Trophoblast cell (in vitro differentiated cells and primary cell): ENCODE results near the gene PAPPA.

Source experiments
- DNase-seq, 2 donors: peaks; one replicate each; pipeline ENCODE4 v3.0.0-alpha.2; 2016
- H2AFZ ChIP-seq: 2 replicates; pipeline ENCODE4 v1.6.1; 2013; ENCODE audit warnings: low read length, moderate library complexity, mild to moderate bottlenecking; ENCODE audit not compliant: insufficient read depth, poor library complexity
- H2AK5ac ChIP-seq: 2 replicates; pipeline ENCODE4 v1.6.1; 2013; ENCODE audit warnings: mild to moderate bottlenecking, low read length
- H2BK120ac ChIP-seq: 2 replicates; pipeline ENCODE4 v1.6.1; 2013; ENCODE audit warnings: low read length, mild to moderate bottlenecking, moderate library complexity; ENCODE audit not compliant: insufficient read depth, poor library complexity
- H2BK12ac ChIP-seq: 2 replicates; pipeline ENCODE4 v1.6.1; 2013; ENCODE audit warnings: mild to moderate bottlenecking, low read length, moderate library complexity
- H2BK5ac ChIP-seq: 2 replicates; pipeline ENCODE4 v1.6.1; 2013; ENCODE audit warnings: low read length, low read depth, moderate library complexity, mild to moderate bottlenecking; ENCODE audit not compliant: poor library complexity
- H3K14ac ChIP-seq: 2 replicates; pipeline ENCODE4 v1.6.1; 2013; ENCODE audit warnings: mild to moderate bottlenecking, low read length
- H3K18ac ChIP-seq: 2 replicates; pipeline ENCODE4 v1.6.1; 2013; ENCODE audit warnings: mild to moderate bottlenecking, low read length
- H3K23ac ChIP-seq: 2 replicates; pipeline ENCODE4 v1.6.1; 2013; ENCODE audit warnings: low read length
- H3K27ac ChIP-seq: 2 replicates; pipeline ENCODE4 v1.5.1; 2013; ENCODE audit warnings: low read depth, mild to moderate bottlenecking, inconsistent platforms, low read length, moderate library complexity
- H3K27me3 ChIP-seq: 2 replicates; pipeline ENCODE4 v1.6.1; 2013; ENCODE audit warnings: inconsistent platforms, mild to moderate bottlenecking, low read length, moderate library complexity; ENCODE audit not compliant: insufficient read depth
- H3K36me3 ChIP-seq, 2 experiments: 1 replicate in 1 of 2; 2 replicates in 1 of 2; pipeline ENCODE4 v1.6.1; 2013; ENCODE audit warnings: low read length in 2 of 2, mild to moderate bottlenecking in 2 of 2, moderate library complexity in 1 of 2; ENCODE audit not compliant: insufficient read depth in 2 of 2, control insufficient read depth in 1 of 2
- H3K4ac ChIP-seq: 2 replicates; pipeline ENCODE4 v1.6.1; 2013; ENCODE audit warnings: low read depth, mild to moderate bottlenecking, low read length, moderate library complexity
- H3K4me1 ChIP-seq, 2 experiments: 1 replicate in 1 of 2; 2 replicates in 1 of 2; pipeline ENCODE4 v1.6.1; 2013; ENCODE audit warnings: low read length in 2 of 2, mild to moderate bottlenecking in 2 of 2, moderate library complexity in 1 of 2; ENCODE audit not compliant: insufficient read depth in 2 of 2, control insufficient read depth in 1 of 2
- H3K4me2 ChIP-seq: 2 replicates; pipeline ENCODE4 v1.6.1; 2013; ENCODE audit warnings: inconsistent platforms, mild to moderate bottlenecking, low read length, moderate library complexity
- H3K4me3 ChIP-seq: 2 replicates; pipeline ENCODE4 v1.5.1; 2013; ENCODE audit warnings: mild to moderate bottlenecking, low read depth, low read length, inconsistent platforms
- H3K79me1 ChIP-seq: one replicate; pipeline ENCODE4 v1.6.1; 2013; ENCODE audit warnings: low read length
- H3K79me2 ChIP-seq: 2 replicates; pipeline ENCODE4 v1.6.1; 2013; ENCODE audit warnings: low read length, mild to moderate bottlenecking; ENCODE audit not compliant: control insufficient read depth, insufficient read depth, poor library complexity
- H3K9ac ChIP-seq: 2 replicates; pipeline ENCODE4 v1.6.1; 2013; ENCODE audit warnings: mild to moderate bottlenecking, low read length
- H3K9me3 ChIP-seq: 2 replicates; pipeline ENCODE4 v1.6.1; 2013; ENCODE audit warnings: low read depth, mild to moderate bottlenecking, control low read depth, inconsistent platforms, low read length; ENCODE audit not compliant: insufficient read depth
- H4K12ac ChIP-seq: 2 replicates; pipeline ENCODE4 v1.6.1; 2013; ENCODE audit warnings: low read depth, mild to moderate bottlenecking, low read length, moderate library complexity
- H4K8ac ChIP-seq: 2 replicates; pipeline ENCODE4 v1.6.1; 2013; ENCODE audit warnings: low read depth, mild to moderate bottlenecking, low read length, moderate library complexity
- H4K91ac ChIP-seq: one replicate; pipeline ENCODE4 v1.6.1; 2013; ENCODE audit warnings: low read depth, mild to moderate bottlenecking, low read length, moderate library complexity
- WGBS: extraction: QIAGEN DNeasy Blood & Tissue Kit; methylation state at CpG from one replicate; pipeline ENCODE4 v1.1.7; 2013; ENCODE audit warnings: missing lambda C conversion rate; ENCODE audit not compliant: insufficient read length, insufficient coverage; ENCODE audit errors: extremely low coverage; 5-methylcytosine and 5-hydroxymethylcytosine counted together

The PAPPA gene

GRCh38 chr9:116379821-116380220 lies 226.2 kb downstream of the PAPPA start:
- Histone ChIP-seq H4K12ac (no peak overlapping the region), H3K79me1 (no peaks in the 10 kb centered on the region), H3K36me3 (peaks cover 0 to 2% of the 10 kb centered on the region in 2 experiments), H3K9me3 (no peaks in the 10 kb centered on the region), H3K79me2 (no peaks in the 10 kb centered on the region), H3K9ac (no peak overlapping the region), H2BK5ac (no peak overlapping the region), H4K91ac (no peak overlapping the region), H3K27ac (no peak overlapping the region), H3K23ac (no peak overlapping the region), H2AK5ac (no peak overlapping the region), H2BK12ac (no peak overlapping the region), H3K4me1 (peaks cover 4 to 7% of the 10 kb centered on the region in 2 experiments), H2BK120ac (no peak overlapping the region), H3K4me2 (no peak overlapping the region), H3K4ac (no peak overlapping the region), H2AFZ (no peak overlapping the region), H3K14ac (no peak overlapping the region), H3K18ac (no peak overlapping the region), H3K4me3 (no peak overlapping the region), H3K27me3 (no peaks in the 10 kb centered on the region), H4K8ac (no peak overlapping the region)
- WGBS: no CpG with 5 or more reads among the region's 2 CpGs
- no peak for DNase-seq

DNA sequence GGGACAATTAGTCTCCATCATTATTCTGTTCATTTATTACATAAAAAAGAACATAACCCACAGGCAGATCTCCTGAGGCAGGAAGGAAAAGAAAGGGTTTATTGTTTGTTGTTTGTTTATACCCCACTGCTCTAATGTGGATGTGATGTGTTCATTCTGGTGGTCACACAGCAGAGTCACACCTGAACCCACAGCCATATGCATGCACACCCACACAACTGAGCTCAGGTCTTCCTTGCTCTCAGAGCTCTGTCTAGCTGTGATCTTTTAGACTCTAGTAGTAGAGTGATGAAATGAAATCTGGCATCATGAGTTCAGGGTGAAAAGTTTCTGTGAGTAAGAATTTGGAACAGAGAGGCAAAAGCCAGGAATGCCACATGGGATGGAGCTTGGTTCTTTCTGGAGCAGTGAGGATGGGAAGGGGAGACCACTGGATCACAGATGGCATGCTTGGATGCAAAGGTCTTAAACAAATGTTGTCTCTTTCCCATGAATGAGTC lies 227.0 kb downstream of the PAPPA start:
- no peak overlapping the region for H3K18ac ChIP-seq
- no peak for DNase-seq
- H3K23ac ChIP-seq: no peak overlapping the region
- H3K9me3 ChIP-seq: no peaks in the 10 kb centered on the region
- H2BK12ac ChIP-seq: no peak overlapping the region
- H3K4ac ChIP-seq: no peak overlapping the region
- no peak overlapping the region for H3K9ac ChIP-seq
- H4K91ac ChIP-seq: no peak overlapping the region
- no peak overlapping the region for H4K12ac ChIP-seq
- peaks cover 4 to 7% of the 10 kb centered on the region in 2 experiments for H3K4me1 ChIP-seq
- no peak overlapping the region for H3K27ac ChIP-seq
- H2AFZ ChIP-seq: no peak overlapping the region
- H3K79me1 ChIP-seq: no peaks in the 10 kb centered on the region
- H3K79me2 ChIP-seq: no peaks in the 10 kb centered on the region
- no peak overlapping the region for H3K14ac ChIP-seq
- no peak overlapping the region for H2AK5ac ChIP-seq
- no peak overlapping the region for H2BK120ac ChIP-seq
- no peak overlapping the region for H2BK5ac ChIP-seq
- H3K4me3 ChIP-seq: no peak overlapping the region
- no peak overlapping the region for H3K4me2 ChIP-seq
- H3K27me3 ChIP-seq: no peaks in the 10 kb centered on the region
- H4K8ac ChIP-seq: no peak overlapping the region
- peaks cover 0 to 2% of the 10 kb centered on the region in 2 experiments for H3K36me3 ChIP-seq

GRCh38 chr9:116381350-116381749 lies 227.8 kb downstream of the PAPPA start:
- Histone ChIP-seq H3K79me2 (no peaks in the 10 kb centered on the region), H3K4me2 (no peak overlapping the region), H3K4me3 (no peak overlapping the region), H3K9ac (no peak overlapping the region), H4K12ac (no peak overlapping the region), H2AFZ (no peak overlapping the region), H4K91ac (no peak overlapping the region), H4K8ac (no peak overlapping the region), H3K14ac (no peak overlapping the region), H2BK5ac (no peak overlapping the region), H3K4ac (no peak overlapping the region), H3K27me3 (no peaks in the 10 kb centered on the region), H3K9me3 (no peaks in the 10 kb centered on the region), H3K23ac (no peak overlapping the region), H2BK120ac (no peak overlapping the region), H3K4me1 (peaks cover 4 to 7% of the 10 kb centered on the region in 2 experiments), H2BK12ac (no peak overlapping the region), H3K36me3 (peaks cover 0 to 2% of the 10 kb centered on the region in 2 experiments), H3K27ac (no peak overlapping the region), H2AK5ac (no peak overlapping the region), H3K18ac (no peak overlapping the region), H3K79me1 (no peaks in the 10 kb centered on the region)
- no CpG with 5 or more reads among the region's 2 CpGs for WGBS
- no peak for DNase-seq

DNA sequence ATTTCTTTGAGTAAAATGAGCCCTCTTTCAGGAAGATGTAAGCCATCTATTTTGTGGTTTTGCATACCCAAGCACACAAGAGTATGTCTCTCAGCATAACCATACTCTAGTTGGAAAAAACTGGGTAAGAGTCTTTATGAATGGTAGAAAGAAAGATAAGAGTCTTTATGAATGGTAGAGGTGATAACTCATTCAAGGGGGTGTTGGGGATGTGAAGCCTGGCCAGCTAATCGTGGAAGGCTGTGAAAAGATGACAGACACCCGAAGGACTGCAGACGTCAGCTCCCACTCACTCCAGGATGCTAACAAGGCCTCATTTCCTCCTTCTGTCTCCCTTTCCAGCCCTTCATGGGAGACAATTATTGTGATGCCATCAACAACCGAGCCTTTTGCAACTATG lies 228.5 kb downstream of the PAPPA start:
- Histone ChIP-seq H3K9me3 (no peaks in the 10 kb centered on the region), H3K27ac (no peak overlapping the region), H3K79me2 (no peaks in the 10 kb centered on the region), H2AK5ac (no peak overlapping the region), H3K79me1 (no peaks in the 10 kb centered on the region), H3K36me3 (peaks cover 0 to 4% of the 10 kb centered on the region in 2 experiments), H4K8ac (no peak overlapping the region), H3K9ac (no peak overlapping the region), H2BK120ac (no peak overlapping the region), H2BK12ac (no peak overlapping the region), H3K4me2 (no peak overlapping the region), H3K4me1 (peaks cover 3 to 5% of the 10 kb centered on the region in 2 experiments), H3K27me3 (no peaks in the 10 kb centered on the region), H3K14ac (no peak overlapping the region), H3K23ac (no peak overlapping the region), H2AFZ (no peak overlapping the region), H2BK5ac (no peak overlapping the region), H3K18ac (no peak overlapping the region), H4K91ac (no peak overlapping the region), H3K4me3 (no peak overlapping the region), H4K12ac (no peak overlapping the region), H3K4ac (no peak overlapping the region)
- no peak for DNase-seq
- no CpG with 5 or more reads among the region's 4 CpGs for WGBS
